Upper lobe of right lung (tissue), 1 donor: ENCODE results near the gene VCPKMT. TPM values are rescaled to one million over a fixed set of nuclear protein-coding genes. Genes with fewer than 3 reads are reported as not detected.
A peak's percentile ranks its signal among the peaks of the same experiment; 100 is the strongest.

Source experiments
- ATAC-seq: fragments of 200-7000 bp; cut with Tn5 transposase; one replicate; pipeline ENCODE4 v1.9.1; 2020; ENCODE audit warnings: mild to moderate bottlenecking, moderate library complexity
- DNase-seq: peaks from one replicate; pipeline ENCODE4 v3.0.0-alpha.2; 2020
- H3K27ac ChIP-seq: fragments of 200-600 bp; one replicate; pipeline ENCODE4 v1.8.0; 2022
- H3K27me3 ChIP-seq: fragments of 200-600 bp; one replicate; pipeline ENCODE4 v1.8.0; 2022; ENCODE audit warnings: mild to moderate bottlenecking
- H3K36me3 ChIP-seq: fragments of 200-600 bp; one replicate; pipeline ENCODE4 v1.8.0; 2022
- H3K4me1 ChIP-seq: fragments of 200-600 bp; one replicate; pipeline ENCODE4 v1.8.0; 2022
- H3K4me3 ChIP-seq: fragments of 200-600 bp; one replicate; pipeline ENCODE4 v1.8.0; 2022; ENCODE audit warnings: mild to moderate bottlenecking
- H3K9me3 ChIP-seq: fragments of 200-600 bp; one replicate; pipeline ENCODE4 v1.8.0; 2022
- intact Hi-C: fragments of 100-400 bp; cut with DNase I; formaldehyde crosslinking; loops from one replicate; pipeline ENCODE4 v1.11.0; 2022
- total RNA-seq: library from RNA; stranded (reverse); fragmentation: NEBNext Ultra II Directional; extraction: Animal tissue kit (Norgen Biotek cat#: 25700); gene quantifications from one replicate; pipeline ENCODE4 v1.2.1, GENCODE V29; 2021
- TF ChIP-seq, protein P1 (sequence below): fragments of 200-600 bp; IDR thresholded peaks from one replicate; pipeline ENCODE4 v1.8.0; 2022; ENCODE audit warnings: antibody characterized with exemption
- donor health status: DM: no; HTN: yes; CAD: no; lungs with severe emphysema.

VCPKMT gene
- total RNA-seq, 1 donor from 2014 or later = 6.2 TPM

DNA sequence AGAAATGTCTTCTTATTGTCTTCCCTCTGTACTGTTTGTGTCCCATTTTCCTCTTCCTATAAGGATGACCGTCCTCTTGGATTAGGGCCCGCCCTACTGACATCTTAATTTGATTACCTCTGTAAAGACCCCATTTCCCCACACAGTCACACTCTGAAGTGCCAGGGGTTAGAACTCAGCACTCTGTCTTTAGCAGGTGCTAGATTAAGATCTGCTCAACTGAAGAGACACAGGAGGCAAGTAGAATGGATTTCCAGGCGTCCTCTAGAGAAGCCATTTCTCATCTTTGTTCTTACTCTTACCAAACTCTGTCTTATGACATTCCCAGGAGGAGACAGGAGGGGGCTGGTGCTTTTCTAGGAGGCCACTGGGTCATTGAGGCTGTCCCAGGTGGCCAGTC lies 50.8 kb downstream of the VCPKMT start:
- DNase-seq = no peak
- Histone ChIP-seq H3K27ac (peak overlapping the region; percentile 40), H3K9me3 (no peaks in the 10 kb centered on the region)

GRCh38 chr14:50064993-50065392 lies 51.4 kb downstream of the VCPKMT start:
- no peaks in the 10 kb centered on the region for H3K9me3 ChIP-seq
- TF ChIP-seq, protein P1, sequence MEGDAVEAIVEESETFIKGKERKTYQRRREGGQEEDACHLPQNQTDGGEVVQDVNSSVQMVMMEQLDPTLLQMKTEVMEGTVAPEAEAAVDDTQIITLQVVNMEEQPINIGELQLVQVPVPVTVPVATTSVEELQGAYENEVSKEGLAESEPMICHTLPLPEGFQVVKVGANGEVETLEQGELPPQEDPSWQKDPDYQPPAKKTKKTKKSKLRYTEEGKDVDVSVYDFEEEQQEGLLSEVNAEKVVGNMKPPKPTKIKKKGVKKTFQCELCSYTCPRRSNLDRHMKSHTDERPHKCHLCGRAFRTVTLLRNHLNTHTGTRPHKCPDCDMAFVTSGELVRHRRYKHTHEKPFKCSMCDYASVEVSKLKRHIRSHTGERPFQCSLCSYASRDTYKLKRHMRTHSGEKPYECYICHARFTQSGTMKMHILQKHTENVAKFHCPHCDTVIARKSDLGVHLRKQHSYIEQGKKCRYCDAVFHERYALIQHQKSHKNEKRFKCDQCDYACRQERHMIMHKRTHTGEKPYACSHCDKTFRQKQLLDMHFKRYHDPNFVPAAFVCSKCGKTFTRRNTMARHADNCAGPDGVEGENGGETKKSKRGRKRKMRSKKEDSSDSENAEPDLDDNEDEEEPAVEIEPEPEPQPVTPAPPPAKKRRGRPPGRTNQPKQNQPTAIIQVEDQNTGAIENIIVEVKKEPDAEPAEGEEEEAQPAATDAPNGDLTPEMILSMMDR = no peak
- DNase-seq = peak; percentile 44
- no peaks in the 10 kb centered on the region for H3K27me3 ChIP-seq
- peaks cover 35% of the 10 kb centered on the region for H3K4me1 ChIP-seq
- no peak overlapping the region for H3K4me3 ChIP-seq
- ATAC-seq = peak; percentile 82
- H3K27ac ChIP-seq = peak overlapping the region; percentile 40
- H3K36me3 ChIP-seq = no peaks in the 10 kb centered on the region
- intact Hi-C loops = no loop called here

More for the DNA sequence above, 50.8 kb downstream of the VCPKMT start:
- ATAC-seq = no peak
- no peaks in the 10 kb centered on the region for H3K36me3 ChIP-seq
- no peaks in the 10 kb centered on the region for H3K27me3 ChIP-seq
- H3K4me3 ChIP-seq = no peak overlapping the region
- intact Hi-C loops = no loop called here
- H3K4me1 ChIP-seq = peaks cover 29% of the 10 kb centered on the region
- TF ChIP-seq, protein P1 = no peak

- peaks cover 36% of the 10 kb centered on the region for H3K4me1 ChIP-seq
- H3K9me3 ChIP-seq = no peaks in the 10 kb centered on the region
- H3K27me3 ChIP-seq = no peaks in the 10 kb centered on the region
- H3K36me3 ChIP-seq = no peaks in the 10 kb centered on the region
- peak; percentile 25 for DNase-seq
- H3K4me3 ChIP-seq = no peak overlapping the region
- TF ChIP-seq, protein P1 = no peak
- ATAC-seq = no peak
- intact Hi-C loops = no loop called here
- no peak overlapping the region for H3K27ac ChIP-seq
These were observed 52.4 kb downstream of the VCPKMT start for GRCh38 chr14:50063876-50064420.

- TF ChIP-seq, protein P1 = no peak
These were observed 53.8 kb downstream of the VCPKMT start for GRCh38 chr14:50062438-50063085.

GRCh38 chr14:50061664-50062437 lies 54.5 kb downstream of the VCPKMT start:
- peak; percentile 68 for DNase-seq
- H3K4me3 ChIP-seq = no peak overlapping the region
- TF ChIP-seq, protein P1 = no peak
- no peaks in the 10 kb centered on the region for H3K27me3 ChIP-seq
- H3K9me3 ChIP-seq = no peaks in the 10 kb centered on the region
- peaks cover 36% of the 10 kb centered on the region for H3K4me1 ChIP-seq
- intact Hi-C loops = no loop called here
- H3K36me3 ChIP-seq = no peaks in the 10 kb centered on the region
- peak overlapping the region; percentile 80 for H3K27ac ChIP-seq
- peak; percentile 60 for ATAC-seq

More at GRCh38 chr14:50062438-50063085, 53.8 kb downstream of the VCPKMT start:
- H3K4me1 ChIP-seq = peaks cover 36% of the 10 kb centered on the region
- H3K4me3 ChIP-seq = no peak overlapping the region
- ATAC-seq (peak; percentile 30), DNase-seq (peak; percentile 45)
- peak overlapping the region; percentile 80 for H3K27ac ChIP-seq
- H3K36me3 ChIP-seq = no peaks in the 10 kb centered on the region
- H3K27me3 ChIP-seq = no peaks in the 10 kb centered on the region
- H3K9me3 ChIP-seq = no peaks in the 10 kb centered on the region
- intact Hi-C loops = no loop called here
